Mononuclear cell (primary cell): ENCODE measurements around the gene DOC2A. TPM values are rescaled to one million over a fixed set of nuclear protein-coding genes. Genes with fewer than 3 reads are reported as not detected.
A peak's percentile ranks its signal among the peaks of the same experiment; 100 is the strongest.

Experiments used
- H3K27me3 ChIP-seq: 2 replicates; pipeline ENCODE4 v1.6.0; 2011; ENCODE audit warnings: low read length, control low read depth; ENCODE audit not compliant: insufficient read depth
- H3K4me1 ChIP-seq: 2 replicates; pipeline ENCODE4 v1.5.1; 2011; ENCODE audit warnings: mild to moderate bottlenecking, low read length, control low read depth; ENCODE audit not compliant: insufficient read depth
- H3K4me3 ChIP-seq: 2 replicates; pipeline ENCODE4 v1.5.1; 2011; ENCODE audit warnings: mild to moderate bottlenecking, low read length, moderate library complexity
- H3K9me3 ChIP-seq: 2 replicates; pipeline ENCODE4 v1.5.1; 2011; ENCODE audit warnings: low read depth, mild to moderate bottlenecking, control low read depth, low read length
- total RNA-seq: library from RNA; depleted of rRNA; stranded (reverse); fragments of >200 nt; gene quantifications from one replicate; pipeline ENCODE4 v1.2.3, GENCODE V29; 2012

Gene DOC2A
- total RNA-seq, 1 donor, result not detected

GRCh38 chr16:29978564-29979270 is 32.1 kb downstream of the DOC2A start:
- Histone ChIP-seq H3K27me3 (no peaks in the 10 kb centered on the region), H3K4me3 (no peak overlapping the region), H3K9me3 (no peaks in the 10 kb centered on the region), H3K4me1 (peaks cover 27% of the 10 kb centered on the region)

GRCh38 chr16:29978081-29978480 is 32.7 kb downstream of the DOC2A start:
- Histone ChIP-seq H3K9me3 (no peaks in the 10 kb centered on the region), H3K4me3 (no peak overlapping the region), H3K27me3 (no peaks in the 10 kb centered on the region), H3K4me1 (peaks cover 30% of the 10 kb centered on the region)

GRCh38 chr16:29977063-29977825 is 33.6 kb downstream of the DOC2A start:
- Histone ChIP-seq H3K9me3 (no peaks in the 10 kb centered on the region), H3K4me1 (peaks cover 37% of the 10 kb centered on the region), H3K27me3 (no peaks in the 10 kb centered on the region), H3K4me3 (no peak overlapping the region)

GRCh38 chr16:29975811-29976511 is 34.9 kb downstream of the DOC2A start:
- no peak overlapping the region for H3K4me3 ChIP-seq
- H3K4me1 ChIP-seq, result peaks cover 37% of the 10 kb centered on the region
- no peaks in the 10 kb centered on the region for H3K9me3 ChIP-seq
- no peaks in the 10 kb centered on the region for H3K27me3 ChIP-seq

GRCh38 chr16:29975134-29975538 is 35.7 kb downstream of the DOC2A start:
- Histone ChIP-seq H3K4me1 (peaks cover 37% of the 10 kb centered on the region), H3K9me3 (no peaks in the 10 kb centered on the region), H3K4me3 (no peak overlapping the region), H3K27me3 (no peaks in the 10 kb centered on the region)

- H3K4me1 ChIP-seq, result peaks cover 37% of the 10 kb centered on the region
- peak overlapping the region; percentile 96 for H3K4me3 ChIP-seq
- H3K9me3 ChIP-seq, result no peaks in the 10 kb centered on the region
- H3K27me3 ChIP-seq, result no peaks in the 10 kb centered on the region
These were observed 36.3 kb downstream of the DOC2A start for GRCh38 chr16:29974291-29975133.

GRCh38 chr16:29973384-29974246 is 37.2 kb downstream of the DOC2A start, which contains the start of gene TAOK2:
TAOK2 (plus strand) TSS chr16:29973868; CDS start chr16:29977773, 3,905 bp downstream.
- H3K27me3 ChIP-seq, result no peaks in the 10 kb centered on the region
- H3K4me3 ChIP-seq, result peak within 1 kb of the TSS; percentile 96
- H3K9me3 ChIP-seq, result no peaks in the 10 kb centered on the region
- peaks cover 37% of the 10 kb centered on the region for H3K4me1 ChIP-seq

- Histone ChIP-seq H3K4me1 (peaks cover 37% of the 10 kb centered on the region), H3K4me3 (peak overlapping the region; percentile 96), H3K27me3 (no peaks in the 10 kb centered on the region), H3K9me3 (no peaks in the 10 kb centered on the region)
These were observed 37.8 kb downstream of the DOC2A start for GRCh38 chr16:29972992-29973383.

- H3K4me1 ChIP-seq, result peaks cover 37% of the 10 kb centered on the region
- no peaks in the 10 kb centered on the region for H3K9me3 ChIP-seq
- no peak overlapping the region for H3K4me3 ChIP-seq
- no peaks in the 10 kb centered on the region for H3K27me3 ChIP-seq
These were observed 38.3 kb downstream of the DOC2A start for GRCh38 chr16:29972500-29972899.

- peaks cover 32% of the 10 kb centered on the region for H3K4me1 ChIP-seq
- no peaks in the 10 kb centered on the region for H3K9me3 ChIP-seq
- H3K27me3 ChIP-seq, result no peaks in the 10 kb centered on the region
- no peak overlapping the region for H3K4me3 ChIP-seq
These were observed 39.5 kb downstream of the DOC2A start for GRCh38 chr16:29971304-29971703.

GRCh38 chr16:29968205-29968604 is 42.6 kb downstream of the DOC2A start:
- Histone ChIP-seq H3K27me3 (no peaks in the 10 kb centered on the region), H3K4me1 (peaks cover 10% of the 10 kb centered on the region), H3K4me3 (no peak overlapping the region), H3K9me3 (no peaks in the 10 kb centered on the region)

- Histone ChIP-seq H3K4me1 (peaks cover 19% of the 10 kb centered on the region), H3K9me3 (no peaks in the 10 kb centered on the region), H3K4me3 (no peak overlapping the region), H3K27me3 (no peaks in the 10 kb centered on the region)
These were observed 47.6 kb downstream of the DOC2A start for GRCh38 chr16:29963021-29963743.

- Histone ChIP-seq H3K4me3 (peak overlapping the region; percentile 71), H3K4me1 (peaks cover 19% of the 10 kb centered on the region)
These were observed 48.4 kb downstream of the DOC2A start for GRCh38 chr16:29962344-29962994.

More at GRCh38 chr16:29962344-29962994, 48.4 kb downstream of the DOC2A start:
- Histone ChIP-seq H3K9me3 (no peaks in the 10 kb centered on the region), H3K27me3 (no peaks in the 10 kb centered on the region)
